GM10266 (cell line): ENCODE measurements around the gene GABRB1.
A peak's percentile ranks its signal among the peaks of the same experiment; 100 is the strongest.

ENCODE experiments used
- DNase-seq: peaks from one replicate; pipeline ENCODE4 v3.0.0; 2012; ENCODE audit errors: extremely low spot score
- CTCF ChIP-seq: IDR thresholded peaks from 2 replicates; pipeline ENCODE4 v1.5.1; 2012; ENCODE audit warnings: mild to moderate bottlenecking, low read depth; ENCODE audit not compliant: control insufficient read depth, insufficient read depth; ENCODE audit errors: missing control alignments

Gene GABRB1

DNA sequence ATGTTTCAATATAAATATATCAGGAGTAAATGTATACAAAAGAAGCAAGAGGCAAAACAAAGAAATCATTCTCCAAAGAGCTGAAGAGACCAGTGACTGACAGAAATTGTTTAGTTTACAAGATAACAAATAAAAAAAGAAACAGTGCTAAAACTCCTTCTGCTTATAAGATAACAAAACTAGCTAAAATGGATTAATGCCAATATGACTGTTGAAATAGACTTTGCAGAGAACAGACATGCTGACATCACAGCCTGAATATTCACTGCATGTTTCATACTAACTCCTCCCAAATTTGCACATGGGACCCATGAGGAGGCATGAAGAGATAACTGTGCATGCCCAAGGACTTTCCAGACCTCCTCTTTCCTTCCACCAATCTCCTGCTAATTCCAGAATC, 31.8 kb upstream of the GABRB1 start:
- no peak for TF ChIP-seq CTCF
- DNase-seq = no peak

- no peak for DNase-seq
- TF ChIP-seq CTCF = no peak
Measured at GRCh38 chr4:47000406-47000805, 31.0 kb upstream of the GABRB1 start.

DNA sequence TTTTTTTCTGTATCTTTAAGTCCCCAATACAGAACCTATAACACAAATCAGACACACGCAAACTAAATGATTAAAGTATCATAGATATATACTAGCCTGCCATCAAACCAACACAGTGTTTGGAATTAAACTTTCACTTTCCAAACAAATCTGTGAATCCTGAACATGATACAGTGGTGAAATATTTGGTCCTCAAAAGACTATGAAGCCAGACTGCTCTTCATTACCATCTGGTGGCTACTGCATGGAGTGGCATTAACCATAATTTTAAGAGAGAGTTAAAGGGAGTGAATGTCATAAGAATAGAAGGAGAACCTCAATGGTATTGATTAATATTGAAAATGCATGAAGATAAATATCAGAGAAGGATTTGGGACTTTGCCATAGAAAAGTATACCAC, 28.8 kb upstream of the GABRB1 start:
- TF ChIP-seq CTCF = peak; percentile 20
- no peak for DNase-seq

DNA sequence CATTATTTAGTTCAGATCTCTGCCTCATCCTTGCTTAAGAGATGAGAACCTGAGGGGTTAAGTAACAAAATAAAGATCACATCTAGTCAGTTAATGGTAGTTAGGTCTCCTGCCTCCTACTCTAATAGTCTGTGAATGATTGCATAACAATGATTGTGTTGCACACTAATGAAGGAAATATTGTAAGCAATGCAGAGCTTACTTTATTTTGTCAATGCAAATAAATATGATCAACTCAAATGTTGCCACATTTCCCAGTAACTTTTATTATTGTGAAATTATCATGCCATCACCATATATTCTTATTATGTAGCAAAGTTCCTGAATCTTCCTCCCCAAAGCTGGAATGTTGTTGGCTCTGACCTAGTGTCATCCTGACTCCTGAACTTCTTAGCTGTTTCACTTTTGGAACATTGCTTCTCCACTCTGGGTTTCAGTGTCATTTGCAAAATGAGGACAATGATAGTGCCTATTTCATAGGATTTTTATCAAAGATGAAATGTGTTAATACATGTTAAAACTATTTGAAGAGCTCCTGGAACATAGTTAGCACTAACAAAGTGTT, 20.9 kb upstream of the GABRB1 start:
- DNase-seq = no peak
- TF ChIP-seq CTCF = no peak

DNA sequence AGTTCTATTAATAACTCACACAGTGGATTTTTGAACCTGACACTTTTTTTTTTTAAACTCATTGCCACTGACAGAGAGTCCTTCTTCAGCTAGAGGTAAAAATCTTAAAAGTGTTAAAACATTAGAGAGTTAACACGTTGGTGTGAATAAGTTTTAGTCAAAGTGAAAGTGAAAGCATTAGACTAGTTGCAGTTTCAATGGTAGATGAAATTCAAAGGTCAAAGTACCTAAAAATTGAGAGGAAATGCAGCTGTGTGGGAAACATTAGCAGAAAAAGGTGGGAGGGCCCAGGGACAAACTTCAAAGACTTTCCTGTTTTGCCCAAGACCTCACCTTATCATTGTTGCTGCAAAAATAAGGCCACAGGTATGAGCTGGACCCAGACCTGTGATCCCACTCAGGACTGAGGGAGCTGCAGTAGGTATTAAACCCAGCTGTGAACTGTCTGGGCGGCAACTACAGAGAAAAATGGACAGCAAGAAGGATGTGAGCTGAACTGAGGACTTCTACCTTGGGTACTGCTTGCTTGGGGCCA, 20.4 kb upstream of the GABRB1 start:
- TF ChIP-seq CTCF = no peak
- DNase-seq = no peak

DNA sequence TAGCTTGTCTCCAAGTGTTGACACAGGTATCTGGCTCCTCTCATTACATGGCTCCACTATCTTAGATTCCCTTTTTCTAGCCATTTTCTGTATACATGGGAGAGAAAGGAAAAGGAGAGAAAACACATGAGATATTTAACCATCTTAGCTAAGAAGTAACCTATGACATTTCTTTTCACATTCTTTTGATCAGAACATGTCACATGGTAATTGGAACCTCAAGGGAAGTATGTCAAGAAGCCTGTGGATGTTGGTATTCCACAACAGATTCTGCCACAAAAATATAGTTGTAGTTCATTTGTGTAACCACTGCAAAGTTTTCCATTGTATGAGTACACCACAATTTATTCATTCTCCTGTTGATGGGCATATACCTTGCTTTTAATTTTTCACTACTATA, 18.7 kb upstream of the GABRB1 start:
- no peak for DNase-seq
- no peak for TF ChIP-seq CTCF

- no peak for DNase-seq
- no peak for TF ChIP-seq CTCF
Measured at GRCh38 chr4:47013373-47013772, 18.0 kb upstream of the GABRB1 start.
